Keratinocyte (primary cell): ENCODE results near the gene DNMBP. TPM values are rescaled to one million over a fixed set of nuclear protein-coding genes. Genes with fewer than 3 reads are reported as not detected.
A peak's percentile ranks its signal among the peaks of the same experiment; 100 is the strongest.

ENCODE experiments used
- DNase-seq: peaks from one replicate; pipeline ENCODE4 v3.0.0-alpha.2; 2011; ENCODE audit warnings: low read depth, missing footprints, low spot score
- FAIRE-seq: peaks from 2 replicates; lab custom pipeline; 2011; peaks lifted over from hg19 to GRCh38; lab: Jason Lieb, UNC
- H2AFZ ChIP-seq: 2 replicates; pipeline ENCODE4 v1.6.0; 2012; ENCODE audit warnings: low read length, control low read depth, inconsistent platforms; ENCODE audit not compliant: control insufficient read depth
- H3K27ac ChIP-seq: 2 replicates; pipeline ENCODE4 v1.5.1; 2011; ENCODE audit warnings: low read length; ENCODE audit not compliant: control insufficient read depth, insufficient read depth
- H3K27me3 ChIP-seq: 3 replicates; pipeline ENCODE4 v1.6.0; 2011; ENCODE audit warnings: low read length; ENCODE audit not compliant: control insufficient read depth, insufficient read depth; ENCODE audit errors: extremely low read depth
- H3K36me3 ChIP-seq, 2 experiments: 2 replicates in 1 of 2; 3 replicates in 1 of 2; pipeline ENCODE4 v1.5.1; 2011; ENCODE audit warnings: low read length in 2 of 2, mild to moderate bottlenecking in 1 of 2; ENCODE audit not compliant: control insufficient read depth in 2 of 2, insufficient read depth in 2 of 2; ENCODE audit errors: extremely low read depth in 1 of 2
- H3K4me1 ChIP-seq: 3 replicates; pipeline ENCODE4 v1.5.1; 2011; ENCODE audit warnings: low read length; ENCODE audit not compliant: control insufficient read depth, insufficient read depth; ENCODE audit errors: extremely low read depth
- H3K4me2 ChIP-seq: 3 replicates; pipeline ENCODE4 v1.6.0; 2011; ENCODE audit warnings: low read depth, low read length; ENCODE audit not compliant: control insufficient read depth, insufficient read depth; ENCODE audit errors: extremely low read depth
- H3K4me3 ChIP-seq, 3 experiments: fragments of 200-600 bp in 1 of 3; sonication (generic) in 1 of 3; 2 replicates in 2 of 3; 3 replicates in 1 of 3; pipeline ENCODE4 v1.5.1; 2011 to 2016; ENCODE audit warnings: low read length in 3 of 3, mild to moderate bottlenecking in 3 of 3, control low read depth in 2 of 3, inconsistent platforms in 1 of 3, low read depth in 1 of 3, mixed read lengths in 1 of 3, mixed run types in 1 of 3, moderate library complexity in 1 of 3; ENCODE audit not compliant: control insufficient read depth in 2 of 3, insufficient read depth in 2 of 3; ENCODE audit errors: extremely low read depth in 1 of 3
- H3K79me2 ChIP-seq: 2 replicates; pipeline ENCODE4 v1.6.0; 2012; ENCODE audit warnings: low read length; ENCODE audit not compliant: control insufficient read depth, insufficient read depth
- H3K9ac ChIP-seq: 3 replicates; pipeline ENCODE4 v1.6.0; 2011; ENCODE audit warnings: low read length; ENCODE audit not compliant: control insufficient read depth, insufficient read depth; ENCODE audit errors: extremely low read depth
- H3K9me1 ChIP-seq: 3 replicates; pipeline ENCODE4 v1.6.0; 2011; ENCODE audit warnings: low read length; ENCODE audit not compliant: control insufficient read depth, insufficient read depth; ENCODE audit errors: extremely low read depth
- H3K9me3 ChIP-seq: 2 replicates; pipeline ENCODE4 v1.5.1; 2012; ENCODE audit warnings: low read depth, low read length; ENCODE audit not compliant: control insufficient read depth
- H4K20me1 ChIP-seq: 3 replicates; pipeline ENCODE4 v1.6.0; 2011; ENCODE audit warnings: low read length; ENCODE audit not compliant: control insufficient read depth, insufficient read depth; ENCODE audit errors: extremely low read depth
- EZH2 ChIP-seq: IDR thresholded peaks from one replicate; pipeline ENCODE4 v1.6.1; 2012; ENCODE audit warnings: inconsistent platforms, mild to moderate bottlenecking, low read length, moderate library complexity
- dilution Hi-C: fragments of 300-500 bp; cut with MboI; formaldehyde crosslinking; loops from one replicate; pipeline ENCODE4 v1.7.0; 2020; ENCODE audit warnings: low sequenced_read_pairs; ENCODE audit not compliant: extremely low pct_ligation_motif_present
- polyA plus RNA-seq, 5 experiments: library from polyadenylated mRNA; depleted of rRNA in 3 of 5; stranded (reverse) in 3 of 5; stranded (forward) in 1 of 5; unstranded in 1 of 5; fragments of >200 nt; gene quantifications; 1 replicate in 1 of 5; 2 replicates in 3 of 5; 3 replicates in 1 of 5; pipeline versions ENCODE4 v1.2.1 to v1.2.3, GENCODE V29; 2011 to 2012; ENCODE audit warnings: missing spikeins in 2 of 5, low read depth in 1 of 5, low replicate concordance in 1 of 5
- TF ChIP-seq, protein P1 (sequence below), 3 experiments: IDR thresholded peaks in 1 of 3; conservative IDR thresholded peaks in 1 of 3; optimal IDR thresholded peaks in 1 of 3; 2 replicates in 2 of 3; 3 replicates in 1 of 3; pipeline versions ENCODE3 to v1.5.1; 2011; ENCODE audit warnings: low read length in 3 of 3, mild to moderate bottlenecking in 3 of 3, moderate library complexity in 2 of 3, control low read depth in 1 of 3, inconsistent platforms in 1 of 3; ENCODE audit not compliant: insufficient read depth in 2 of 3; ENCODE audit errors: extremely low read depth in 1 of 3

The DNMBP gene
- polyA plus RNA-seq, 1 donor (not counting 4 experiments of a cell fraction or from before 2014, with no cell fraction given) = 15.8 TPM

DNA sequence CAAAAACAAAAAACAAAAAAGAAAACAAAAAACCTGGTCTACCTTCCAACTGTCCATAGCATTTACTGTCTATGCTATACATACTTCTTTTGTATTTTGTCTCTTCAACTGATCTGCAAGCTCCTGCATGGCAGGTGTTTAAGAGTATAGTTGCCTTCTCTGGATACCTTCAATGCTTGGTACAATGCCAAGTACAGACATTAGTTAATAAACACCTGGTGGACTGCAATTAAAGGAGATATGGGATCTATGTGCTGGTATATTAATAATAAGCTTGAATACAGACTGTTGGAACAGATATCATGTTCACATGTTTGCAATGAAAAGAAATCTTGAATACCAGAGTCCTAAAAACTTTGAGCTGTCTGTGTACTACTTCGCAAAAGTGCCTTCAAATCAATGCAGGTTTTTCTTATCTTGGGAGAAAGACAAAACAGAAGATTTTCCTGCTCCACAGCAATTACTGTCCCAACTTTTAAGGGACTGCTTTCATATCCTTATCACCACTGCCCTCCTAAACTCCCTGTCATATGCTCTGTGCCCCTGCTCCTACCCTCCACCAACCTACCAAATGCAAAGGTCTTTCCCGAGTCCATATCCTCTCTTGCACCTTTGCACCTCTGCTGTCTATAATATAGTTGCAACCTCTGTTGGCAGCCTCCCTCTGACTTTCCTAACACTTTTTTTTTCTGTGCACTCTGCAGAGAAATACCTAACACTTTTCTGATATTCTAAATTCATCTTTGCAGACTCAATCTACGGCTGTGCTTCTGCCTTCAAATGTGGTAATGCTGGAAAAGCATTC is 85.1 kb downstream of the DNMBP start:
- Histone ChIP-seq H3K27ac (no peak overlapping the region), H3K79me2 (peaks cover 70% of the 10 kb centered on the region), H3K4me3 (no peak overlapping the region), H3K36me3 (no peaks in the 10 kb centered on the region), H3K9ac (no peak overlapping the region), H3K9me3 (no peaks in the 10 kb centered on the region), H3K4me2 (no peak overlapping the region), H3K9me1 (peaks cover 3% of the 10 kb centered on the region), H2AFZ (no peak overlapping the region), H3K4me1 (peaks cover 47% of the 10 kb centered on the region), H4K20me1 (no peaks in the 10 kb centered on the region), H3K27me3 (no peaks in the 10 kb centered on the region)
- DNase-seq (no peak), FAIRE-seq (no peak)
- dilution Hi-C loops = no loop called here
- no peak for TF ChIP-seq EZH2
- TF ChIP-seq, protein P1, sequence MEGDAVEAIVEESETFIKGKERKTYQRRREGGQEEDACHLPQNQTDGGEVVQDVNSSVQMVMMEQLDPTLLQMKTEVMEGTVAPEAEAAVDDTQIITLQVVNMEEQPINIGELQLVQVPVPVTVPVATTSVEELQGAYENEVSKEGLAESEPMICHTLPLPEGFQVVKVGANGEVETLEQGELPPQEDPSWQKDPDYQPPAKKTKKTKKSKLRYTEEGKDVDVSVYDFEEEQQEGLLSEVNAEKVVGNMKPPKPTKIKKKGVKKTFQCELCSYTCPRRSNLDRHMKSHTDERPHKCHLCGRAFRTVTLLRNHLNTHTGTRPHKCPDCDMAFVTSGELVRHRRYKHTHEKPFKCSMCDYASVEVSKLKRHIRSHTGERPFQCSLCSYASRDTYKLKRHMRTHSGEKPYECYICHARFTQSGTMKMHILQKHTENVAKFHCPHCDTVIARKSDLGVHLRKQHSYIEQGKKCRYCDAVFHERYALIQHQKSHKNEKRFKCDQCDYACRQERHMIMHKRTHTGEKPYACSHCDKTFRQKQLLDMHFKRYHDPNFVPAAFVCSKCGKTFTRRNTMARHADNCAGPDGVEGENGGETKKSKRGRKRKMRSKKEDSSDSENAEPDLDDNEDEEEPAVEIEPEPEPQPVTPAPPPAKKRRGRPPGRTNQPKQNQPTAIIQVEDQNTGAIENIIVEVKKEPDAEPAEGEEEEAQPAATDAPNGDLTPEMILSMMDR (optimal IDR thresholded peaks at IDR 0.05 in 1 of 3, IDR thresholded peaks at IDR 0.05 in 1 of 3, conservative IDR thresholded peaks at IDR 0.05 in 1 of 3; ENCODE audit: extremely low read depth in 1 of 3, insufficient read depth in 2 of 3, low read length in 3 of 3) = no peak

- H3K9ac ChIP-seq = peak overlapping the region; percentile 36
- H3K4me3 ChIP-seq = no peak overlapping the region
- H3K9me3 ChIP-seq = no peaks in the 10 kb centered on the region
- TF ChIP-seq, protein P1 (optimal IDR thresholded peaks at IDR 0.05 in 1 of 3, IDR thresholded peaks at IDR 0.05 in 1 of 3, conservative IDR thresholded peaks at IDR 0.05 in 1 of 3; ENCODE audit: extremely low read depth in 1 of 3, insufficient read depth in 2 of 3, low read length in 3 of 3) = no peak
- TF ChIP-seq EZH2 = no peak
- H3K36me3 ChIP-seq = no peaks in the 10 kb centered on the region
- DNase-seq (no peak), FAIRE-seq (peak; percentile 85)
- no peaks in the 10 kb centered on the region for H3K27me3 ChIP-seq
- peaks cover 70% of the 10 kb centered on the region for H3K79me2 ChIP-seq
- no peak overlapping the region for H2AFZ ChIP-seq
- peak overlapping the region; percentile 86 for H3K27ac ChIP-seq
- H4K20me1 ChIP-seq = no peaks in the 10 kb centered on the region
- dilution Hi-C loops = no loop called here
- H3K4me1 ChIP-seq = peaks cover 44% of the 10 kb centered on the region
- H3K4me2 ChIP-seq = peak overlapping the region; percentile 22
- peaks cover 3% of the 10 kb centered on the region for H3K9me1 ChIP-seq
Observed at GRCh38 chr10:99921948-99922347, 87.8 kb downstream of the DNMBP start.
